Endothelial cell (in vitro differentiated cells): ENCODE data around the gene XPO4. TPM values are rescaled to one million over a fixed set of nuclear protein-coding genes. Genes with fewer than 3 reads are reported as not detected.

Source experiments
- DNase-seq: peaks from one replicate; pipeline ENCODE4 v3.0.0; 2021; ENCODE audit warnings: low spot score
- H3K27ac Mint-ChIP-seq: one replicate; pipeline ENCODE4 v1.8.0; 2021; ENCODE audit warnings: mixed read lengths, inconsistent platforms; ENCODE audit not compliant: unreplicated experiment
- H3K27me3 Mint-ChIP-seq: one replicate; pipeline ENCODE4 v1.8.0; 2021; ENCODE audit warnings: mild to moderate bottlenecking, moderate library complexity, mixed read lengths, inconsistent platforms; ENCODE audit not compliant: unreplicated experiment
- H3K36me3 Mint-ChIP-seq: one replicate; pipeline ENCODE4 v1.8.0; 2021; ENCODE audit warnings: mild to moderate bottlenecking, low read depth, mixed read lengths, inconsistent platforms; ENCODE audit not compliant: unreplicated experiment
- H3K4me1 Mint-ChIP-seq: one replicate; pipeline ENCODE4 v1.8.0; 2021; ENCODE audit warnings: mild to moderate bottlenecking, mixed read lengths, inconsistent platforms; ENCODE audit not compliant: unreplicated experiment
- H3K4me3 Mint-ChIP-seq: one replicate; pipeline ENCODE4 v1.8.0; 2021; ENCODE audit warnings: mild to moderate bottlenecking, mixed read lengths, inconsistent platforms; ENCODE audit not compliant: unreplicated experiment
- H3K9me3 Mint-ChIP-seq: one replicate; pipeline ENCODE4 v1.8.0; 2021; ENCODE audit warnings: mixed read lengths, inconsistent platforms; ENCODE audit not compliant: unreplicated experiment
- total RNA-seq: library from RNA; stranded (reverse); fragmentation: NEBNext Ultra II Directional; extraction: Animal tissue kit (Norgen Biotek cat#: 25700); gene quantifications from one replicate; pipeline ENCODE4 v1.2.1, GENCODE V29; 2021; ENCODE audit not compliant: unreplicated experiment
- TF ChIP-seq, protein P1 (sequence below): fragments of 200-600 bp; sonication (generic); IDR thresholded peaks from one replicate; pipeline ENCODE4 v1.5.0; 2021; ENCODE audit warnings: antibody characterized with exemption; ENCODE audit not compliant: unreplicated experiment

The XPO4 gene
- total RNA-seq, 1 donor from 2014 or later: 18.0 TPM

GRCh38 chr13:20778311-20778710 lies 124.2 kb downstream of the XPO4 start:
- TF ChIP-seq, protein P1, sequence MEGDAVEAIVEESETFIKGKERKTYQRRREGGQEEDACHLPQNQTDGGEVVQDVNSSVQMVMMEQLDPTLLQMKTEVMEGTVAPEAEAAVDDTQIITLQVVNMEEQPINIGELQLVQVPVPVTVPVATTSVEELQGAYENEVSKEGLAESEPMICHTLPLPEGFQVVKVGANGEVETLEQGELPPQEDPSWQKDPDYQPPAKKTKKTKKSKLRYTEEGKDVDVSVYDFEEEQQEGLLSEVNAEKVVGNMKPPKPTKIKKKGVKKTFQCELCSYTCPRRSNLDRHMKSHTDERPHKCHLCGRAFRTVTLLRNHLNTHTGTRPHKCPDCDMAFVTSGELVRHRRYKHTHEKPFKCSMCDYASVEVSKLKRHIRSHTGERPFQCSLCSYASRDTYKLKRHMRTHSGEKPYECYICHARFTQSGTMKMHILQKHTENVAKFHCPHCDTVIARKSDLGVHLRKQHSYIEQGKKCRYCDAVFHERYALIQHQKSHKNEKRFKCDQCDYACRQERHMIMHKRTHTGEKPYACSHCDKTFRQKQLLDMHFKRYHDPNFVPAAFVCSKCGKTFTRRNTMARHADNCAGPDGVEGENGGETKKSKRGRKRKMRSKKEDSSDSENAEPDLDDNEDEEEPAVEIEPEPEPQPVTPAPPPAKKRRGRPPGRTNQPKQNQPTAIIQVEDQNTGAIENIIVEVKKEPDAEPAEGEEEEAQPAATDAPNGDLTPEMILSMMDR: no peak
- DNase-seq: no peak
- peaks cover 3% of the 10 kb centered on the region for H3K27me3 Mint-ChIP-seq
- H3K36me3 Mint-ChIP-seq: peaks cover 4% of the 10 kb centered on the region
- H3K9me3 Mint-ChIP-seq: no peaks in the 10 kb centered on the region
- no peak overlapping the region for H3K4me3 Mint-ChIP-seq
- peaks cover 2% of the 10 kb centered on the region for H3K4me1 Mint-ChIP-seq
- H3K27ac Mint-ChIP-seq: no peak overlapping the region

- peaks cover 3% of the 10 kb centered on the region for H3K27me3 Mint-ChIP-seq
- H3K36me3 Mint-ChIP-seq: no peaks in the 10 kb centered on the region
- DNase-seq: no peak
- H3K4me1 Mint-ChIP-seq: peaks cover 6% of the 10 kb centered on the region
- no peak overlapping the region for H3K27ac Mint-ChIP-seq
- H3K4me3 Mint-ChIP-seq: no peak overlapping the region
- no peaks in the 10 kb centered on the region for H3K9me3 Mint-ChIP-seq
- TF ChIP-seq, protein P1: no peak
Measured at GRCh38 chr13:20776751-20777150, 125.8 kb downstream of the XPO4 start.

DNA sequence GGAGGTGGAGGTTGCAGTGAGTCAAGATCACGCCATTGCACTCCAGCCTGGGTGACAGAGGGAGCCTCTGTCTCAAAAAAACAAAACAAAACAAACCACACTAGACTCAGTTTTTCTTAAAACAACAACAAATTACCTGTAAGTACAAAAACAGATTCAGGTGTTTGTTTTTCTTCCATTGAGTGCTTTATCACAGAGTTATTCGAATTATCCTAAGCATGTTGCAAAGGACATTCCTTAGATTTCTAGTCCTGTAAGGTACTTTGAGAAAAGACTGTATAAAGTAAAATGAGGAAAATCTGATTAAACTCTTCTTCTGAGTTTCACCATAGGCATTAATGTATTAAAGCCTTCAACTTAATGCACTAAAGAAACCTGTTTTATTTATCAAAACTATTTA lies 126.6 kb downstream of the XPO4 start:
- TF ChIP-seq, protein P1: no peak
- no peak for DNase-seq
- Mint-ChIP-seq H3K4me1 (peaks cover 6% of the 10 kb centered on the region), H3K27me3 (peaks cover 3% of the 10 kb centered on the region), H3K4me3 (no peak overlapping the region), H3K36me3 (no peaks in the 10 kb centered on the region), H3K27ac (no peak overlapping the region), H3K9me3 (no peaks in the 10 kb centered on the region)

DNA sequence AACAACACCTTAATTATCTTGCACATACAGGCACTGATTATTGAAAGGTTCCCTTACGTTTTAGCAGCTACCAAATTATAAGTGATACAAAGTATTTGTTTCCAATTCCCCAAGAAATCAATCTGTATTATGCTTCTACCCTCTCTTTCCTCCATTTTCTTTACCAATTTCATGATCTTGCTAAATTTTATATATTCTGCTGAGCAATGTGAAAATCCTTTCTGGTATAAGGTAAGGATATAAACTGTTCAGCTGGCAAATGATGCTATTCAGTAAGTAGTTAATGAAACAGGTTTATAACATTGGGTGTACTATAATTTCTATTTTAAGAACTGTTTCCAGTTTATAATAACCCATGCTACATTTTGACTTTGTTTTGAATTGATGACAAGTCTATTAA lies 127.8 kb downstream of the XPO4 start:
- Mint-ChIP-seq H3K27me3 (peaks cover 3% of the 10 kb centered on the region), H3K27ac (no peak overlapping the region), H3K9me3 (no peaks in the 10 kb centered on the region), H3K4me3 (peak overlapping the region; percentile 47), H3K36me3 (peaks cover 7% of the 10 kb centered on the region), H3K4me1 (peaks cover 6% of the 10 kb centered on the region)
- no peak for DNase-seq
- TF ChIP-seq, protein P1: no peak

DNA sequence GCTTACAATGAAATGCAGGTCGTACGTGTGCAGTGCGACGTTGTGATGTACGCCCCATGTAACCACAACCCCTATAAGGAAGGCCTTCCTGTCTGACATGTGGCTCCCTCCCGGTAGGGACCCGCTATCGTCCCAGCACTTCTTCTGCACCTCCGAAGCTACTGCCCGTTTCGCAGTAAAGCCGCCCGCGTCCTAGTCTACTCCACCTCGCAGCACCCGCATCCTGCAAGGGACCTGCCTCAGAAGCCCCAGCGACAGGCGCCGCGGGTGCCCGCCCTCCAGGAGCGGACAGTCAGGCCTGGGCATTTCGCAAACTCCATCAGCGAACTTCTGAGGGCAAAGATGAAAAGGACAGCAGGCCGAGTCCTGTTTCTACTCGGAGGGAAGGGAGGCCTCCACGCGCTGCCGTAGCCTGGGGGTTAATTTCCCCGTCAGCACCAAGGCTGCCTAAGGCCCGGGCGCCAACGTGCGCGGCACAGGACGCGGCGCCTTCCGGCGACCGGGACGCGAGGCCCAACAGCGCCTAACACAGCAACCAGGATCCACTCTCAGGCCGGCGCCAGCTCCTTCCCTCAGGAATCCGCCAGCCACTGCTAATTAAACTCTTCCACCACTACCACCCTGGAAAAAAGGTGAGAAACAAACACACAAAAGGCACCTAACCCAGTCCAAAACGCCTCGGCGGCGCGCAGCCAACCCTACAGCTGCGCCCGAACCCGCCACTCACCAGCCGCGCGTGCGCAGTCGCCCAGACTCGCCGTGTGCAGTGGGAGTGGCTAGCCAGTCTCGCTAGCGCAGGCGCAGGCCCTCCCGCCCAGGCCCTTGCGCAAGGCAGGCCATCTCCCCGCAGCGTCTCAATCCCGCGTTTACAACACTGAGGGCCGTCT lies 129.1 kb downstream of the XPO4 start, which contains the start of gene EEF1AKMT1:
EEF1AKMT1 (minus strand) TSS at position 768 of the 887 bp plus-strand sequence. CDS start 16,363 bp downstream, outside the sequence.
- TF ChIP-seq, protein P1: no peak

More for the DNA sequence above, 129.1 kb downstream of the XPO4 start, which contains the start of gene EEF1AKMT1:
- Mint-ChIP-seq H3K4me1 (peaks cover 10% of the 10 kb centered on the region), H3K9me3 (no peaks in the 10 kb centered on the region), H3K36me3 (peaks cover 15% of the 10 kb centered on the region), H3K4me3 (peak within 1 kb of the TSS; percentile 95), H3K27ac (peak within 1 kb of the TSS; percentile 99), H3K27me3 (peaks cover 3% of the 10 kb centered on the region)
- DNase-seq: peak; percentile 97
